ENCODE results near the gene NEUROG2. TPM values are rescaled to one million over a fixed set of nuclear protein-coding genes. Genes with fewer than 3 reads are reported as not detected.
A peak's percentile ranks its signal among the peaks of the same experiment; 100 is the strongest.
"Not testable (repeated sequence)": the region's sequence is repeated elsewhere in the genome, so short reads cannot be mapped to it uniquely, and the experiment has no call there.

The NEUROG2 gene
- total RNA-seq, 2 experiments from 2014 or later: not detected

DNA sequence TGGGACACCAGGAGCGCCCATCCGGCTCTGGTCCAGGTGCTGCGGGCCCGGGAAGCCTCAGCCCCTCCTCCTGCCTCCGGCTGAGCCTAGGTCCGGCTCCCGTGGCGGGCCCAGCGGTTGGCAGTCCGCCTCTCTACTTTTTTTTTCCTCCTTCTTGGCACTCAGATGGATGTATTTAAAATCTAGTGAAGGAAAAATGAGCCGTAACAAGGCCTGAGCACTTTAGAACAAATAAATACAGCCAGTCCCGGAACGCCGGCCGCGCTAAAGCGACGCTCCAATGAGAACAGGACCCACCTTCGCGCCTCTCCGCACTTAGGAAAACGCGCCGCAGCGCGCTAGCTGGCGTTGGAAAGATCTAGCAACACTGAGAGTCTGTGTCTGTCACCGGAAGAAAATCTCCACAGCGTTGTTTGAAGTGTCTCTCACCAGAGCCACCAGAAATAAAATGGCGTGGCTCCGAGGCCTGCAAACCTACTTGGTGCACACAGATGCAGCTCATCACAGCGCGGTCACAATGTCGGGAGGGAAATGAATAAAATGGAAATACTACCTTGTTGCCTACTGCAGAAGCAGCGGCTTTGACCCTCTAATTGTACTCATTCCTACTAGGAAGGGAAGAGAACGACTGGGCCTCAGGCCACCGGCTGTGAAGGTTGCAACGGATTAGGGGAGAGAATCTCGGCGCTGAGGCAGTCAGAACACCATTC lies 4.7 kb downstream of the NEUROG2 start:
- Mint-ChIP-seq H3K27ac (no peak overlapping the region), H3K4me3 (peak overlapping the region; percentile 25), H3K9me3 (ENCODE audit: insufficient read depth) (no peaks in the 10 kb centered on the region), H3K4me1 (ENCODE audit: low read depth) (peaks cover 51% of the 10 kb centered on the region), H3K27me3 (ENCODE audit: low read depth) (peaks cover 81% of the 10 kb centered on the region), H3K36me3 (ENCODE audit: low read depth) (peaks cover 5% of the 10 kb centered on the region)
- DNase-seq (no peak), ATAC-seq (no peak)
- ChIA-PET CTCF (interaction anchor here (1.1 to 2.4 kb wide), 6 partner anchors 10 to 190 kb away, joined by 3 to 9 read pairs (median 6); no protein-coding TSS in a partner anchor), POLR2A (interaction anchor here (1.3 kb wide), 1 partner anchor 225 kb away, joined by 3 read pairs; the partner anchor contains the start of gene TIFA)

DNA sequence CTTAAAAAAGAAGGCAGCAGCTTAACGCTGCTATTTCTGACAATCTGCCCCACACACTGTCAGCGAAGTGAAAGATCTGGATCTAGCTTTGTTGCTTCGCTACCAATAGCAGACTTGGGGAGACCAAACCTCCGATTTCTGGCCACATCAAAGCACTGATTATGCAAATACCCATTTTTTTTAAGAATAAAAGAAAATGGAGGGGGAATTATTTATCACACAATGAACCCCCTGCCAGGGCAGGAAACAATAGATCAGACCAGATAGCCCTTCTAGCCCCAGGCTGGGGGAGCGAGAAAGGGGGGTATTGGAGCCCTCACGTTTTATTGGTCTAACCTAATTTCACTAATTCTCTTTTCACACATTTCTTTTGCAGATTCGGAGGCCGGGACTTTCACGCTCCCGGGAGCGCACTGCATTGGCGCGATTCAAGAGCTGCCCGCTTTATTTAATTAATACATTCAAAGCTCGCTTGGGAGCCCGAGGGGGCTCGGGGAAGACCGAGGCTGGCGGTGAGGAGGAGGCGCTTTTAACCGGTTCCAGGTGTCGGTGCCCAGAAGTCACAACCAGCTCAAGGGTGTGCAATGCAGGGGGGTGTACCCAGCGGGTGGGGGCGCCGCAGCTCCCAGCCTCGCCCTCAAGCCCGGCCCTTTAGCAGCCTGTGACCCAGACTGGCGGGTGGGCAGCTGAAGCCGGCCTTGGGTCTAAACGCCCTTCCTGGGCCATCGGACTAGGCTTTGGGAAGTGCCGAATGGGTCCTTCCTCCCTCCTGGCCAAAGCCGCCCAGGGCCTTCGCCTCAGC lies 5.5 kb downstream of the NEUROG2 start:
- ATAC-seq (no peak), DNase-seq (no peak)
- Mint-ChIP-seq H3K9me3 (ENCODE audit: insufficient read depth) (no peaks in the 10 kb centered on the region), H3K36me3 (ENCODE audit: low read depth) (peaks cover 5% of the 10 kb centered on the region), H3K4me3 (peak overlapping the region; percentile 43), H3K27ac (no peak overlapping the region), H3K27me3 (ENCODE audit: low read depth) (peaks cover 80% of the 10 kb centered on the region), H3K4me1 (ENCODE audit: low read depth) (peaks cover 47% of the 10 kb centered on the region)
- POLR2A ChIA-PET: no interaction called here
- CTCF ChIA-PET: interaction anchor here (1.1 to 1.6 kb wide), 4 partner anchors 11 to 255 kb away, joined by 3 to 7 read pairs (median 6); no protein-coding TSS in a partner anchor

DNA sequence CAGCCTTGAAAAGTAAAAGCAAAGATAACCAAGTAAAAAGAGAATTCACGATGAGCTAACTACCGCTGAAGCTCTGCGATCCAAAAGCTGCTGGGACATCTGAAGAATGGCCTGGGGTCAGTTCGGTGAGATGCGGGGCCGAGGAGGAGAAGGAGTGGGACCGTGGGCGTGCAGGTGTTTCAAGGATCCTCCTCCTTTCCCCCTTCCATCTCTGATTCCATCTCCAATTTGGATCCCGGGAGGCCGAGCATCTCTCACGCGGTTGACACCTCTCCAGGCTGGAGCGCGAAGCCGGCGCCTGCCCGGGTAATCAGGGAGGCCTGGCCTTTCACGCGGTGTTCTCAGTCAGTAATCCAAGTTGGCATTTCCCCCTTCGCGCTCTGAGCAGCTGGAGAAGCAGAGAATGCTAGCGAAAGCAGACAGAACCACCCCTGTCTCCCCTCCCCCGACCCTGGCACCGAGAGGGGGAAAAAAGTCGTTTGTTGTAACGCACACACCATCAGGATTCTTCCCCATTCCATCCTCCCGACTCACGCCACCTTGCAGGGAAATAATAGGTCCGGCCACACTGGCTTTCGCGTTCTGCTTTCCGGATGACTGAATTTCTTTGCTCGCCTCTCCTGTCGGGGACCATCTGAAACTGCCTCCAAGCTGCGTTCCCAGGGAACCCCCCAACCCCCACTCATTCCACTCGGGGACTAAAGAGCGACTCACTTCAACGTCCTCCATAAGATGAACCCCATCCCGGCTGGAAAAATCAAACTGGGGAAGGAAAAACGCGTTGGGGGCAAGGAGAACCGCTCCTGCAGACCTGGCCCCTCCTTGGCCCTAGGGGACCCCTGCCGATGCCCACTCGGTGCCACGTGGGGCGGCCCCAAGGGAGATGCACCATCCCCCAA lies 6.5 kb downstream of the NEUROG2 start:
- CTCF ChIA-PET: interaction anchor here (0.9 to 1.6 kb wide), 7 partner anchors 10 to 256 kb away, joined by 3 to 7 read pairs (median 5); no protein-coding TSS in a partner anchor

DNA sequence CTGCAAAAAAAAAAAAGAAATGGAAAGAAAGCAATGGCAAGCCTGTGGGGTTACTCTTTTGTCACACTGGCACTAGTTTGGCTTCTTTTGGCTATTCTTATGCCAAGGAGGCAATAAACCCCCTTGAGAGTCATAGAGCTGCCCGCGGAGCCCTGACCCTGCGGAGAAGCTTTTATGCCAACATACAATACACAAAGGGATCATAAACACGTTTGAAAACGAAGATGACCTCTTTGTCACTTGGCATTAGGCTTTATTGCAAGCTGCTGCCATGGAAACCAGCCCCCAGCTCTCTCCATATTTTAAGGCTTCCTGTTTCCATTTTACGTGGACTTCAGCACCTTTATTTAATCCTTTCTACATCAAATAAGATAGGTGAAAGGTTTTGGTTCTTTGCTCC lies 7.6 kb downstream of the NEUROG2 start:
- peaks cover 34% of the 10 kb centered on the region for H3K4me1 Mint-ChIP-seq (ENCODE audit: low read depth)
- H3K36me3 Mint-ChIP-seq (ENCODE audit: low read depth): peaks cover 5% of the 10 kb centered on the region
- H3K27me3 Mint-ChIP-seq (ENCODE audit: low read depth): peaks cover 74% of the 10 kb centered on the region
- ATAC-seq: no peak
- ChIA-PET CTCF (interaction anchor here (1.2 to 1.6 kb wide), 3 partner anchors 13 to 16 kb away, joined by 3 to 5 read pairs (median 5); no protein-coding TSS in a partner anchor), POLR2A (no interaction called here)
- no peaks in the 10 kb centered on the region for H3K9me3 Mint-ChIP-seq (ENCODE audit: insufficient read depth)
- H3K4me3 Mint-ChIP-seq: no peak overlapping the region
- no peak for DNase-seq
- no peak overlapping the region for H3K27ac Mint-ChIP-seq

More for the DNA sequence above, 6.5 kb downstream of the NEUROG2 start:
- Mint-ChIP-seq H3K9me3 (ENCODE audit: insufficient read depth) (no peaks in the 10 kb centered on the region), H3K27me3 (ENCODE audit: low read depth) (peaks cover 77% of the 10 kb centered on the region), H3K4me1 (ENCODE audit: low read depth) (peaks cover 42% of the 10 kb centered on the region), H3K4me3 (peak overlapping the region; percentile 41), H3K36me3 (ENCODE audit: low read depth) (peaks cover 5% of the 10 kb centered on the region), H3K27ac (no peak overlapping the region)
- DNase-seq (no peak), ATAC-seq (no peak)
- POLR2A ChIA-PET: no interaction called here

DNA sequence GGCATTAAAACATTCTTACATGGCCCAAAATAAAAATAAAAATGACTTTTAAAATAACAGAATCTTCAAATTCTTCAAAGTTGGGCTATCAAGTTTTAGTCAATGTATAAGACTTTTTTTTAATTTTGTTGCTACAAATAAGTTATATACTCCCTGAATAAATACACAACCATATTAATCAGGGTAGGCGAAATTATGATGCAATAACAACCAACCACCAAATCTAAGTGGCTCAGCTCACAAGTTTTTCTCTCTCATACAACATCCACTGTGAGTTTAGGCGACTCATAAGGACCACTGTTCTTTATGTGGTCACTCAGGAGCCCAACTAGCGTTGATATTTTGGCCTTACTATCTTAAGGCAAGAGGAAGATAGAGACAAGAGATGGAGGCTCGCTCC lies 11.2 kb downstream of the NEUROG2 start:
- DNase-seq (no peak), ATAC-seq (no peak)
- H3K27me3 Mint-ChIP-seq (ENCODE audit: low read depth): peaks cover 64% of the 10 kb centered on the region
- H3K9me3 Mint-ChIP-seq (ENCODE audit: insufficient read depth): no peaks in the 10 kb centered on the region
- H3K27ac Mint-ChIP-seq: no peak overlapping the region
- no peak overlapping the region for H3K4me3 Mint-ChIP-seq
- no peaks in the 10 kb centered on the region for H3K36me3 Mint-ChIP-seq (ENCODE audit: low read depth)
- H3K4me1 Mint-ChIP-seq (ENCODE audit: low read depth): peaks cover 12% of the 10 kb centered on the region
- CTCF ChIA-PET: interaction anchor here (0.9 to 2.9 kb wide), 4 partner anchors 13 to 184 kb away, joined by 3 to 10 read pairs (median 3); no protein-coding TSS in a partner anchor
- POLR2A ChIA-PET: no interaction called here

DNA sequence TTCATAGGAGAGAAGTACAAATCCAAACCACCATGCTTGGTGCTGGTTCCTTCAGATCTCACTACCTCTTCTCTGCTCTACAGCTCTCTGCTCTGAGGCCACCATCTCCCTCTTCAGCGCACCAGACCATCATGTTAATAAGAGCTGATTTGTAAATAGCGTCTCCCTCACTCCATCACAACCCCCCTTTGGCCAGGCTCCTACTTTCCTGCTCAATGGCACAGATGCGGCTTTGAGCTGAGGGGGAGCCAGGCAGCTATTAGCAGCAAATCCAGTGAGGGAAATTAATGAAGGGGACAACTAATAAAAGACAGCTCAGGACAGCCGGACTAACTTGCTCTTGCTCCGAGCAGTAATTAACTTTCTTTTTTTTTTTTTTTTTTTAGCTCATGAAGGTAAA lies 13.1 kb downstream of the NEUROG2 start:
- H3K27me3 Mint-ChIP-seq (ENCODE audit: low read depth): peaks cover 54% of the 10 kb centered on the region
- no peak overlapping the region for H3K27ac Mint-ChIP-seq
- ChIA-PET POLR2A (no interaction called here), CTCF (interaction anchor here (0.7 to 2.9 kb wide), 3 partner anchors 15 to 21 kb away, joined by 3 to 10 read pairs (median 4); no protein-coding TSS in a partner anchor)
- no peak overlapping the region for H3K4me3 Mint-ChIP-seq
- H3K4me1 Mint-ChIP-seq (ENCODE audit: low read depth): no peaks in the 10 kb centered on the region
- no peaks in the 10 kb centered on the region for H3K9me3 Mint-ChIP-seq (ENCODE audit: insufficient read depth)
- DNase-seq (no peak), ATAC-seq (no peak)
- no peaks in the 10 kb centered on the region for H3K36me3 Mint-ChIP-seq (ENCODE audit: low read depth)

DNA sequence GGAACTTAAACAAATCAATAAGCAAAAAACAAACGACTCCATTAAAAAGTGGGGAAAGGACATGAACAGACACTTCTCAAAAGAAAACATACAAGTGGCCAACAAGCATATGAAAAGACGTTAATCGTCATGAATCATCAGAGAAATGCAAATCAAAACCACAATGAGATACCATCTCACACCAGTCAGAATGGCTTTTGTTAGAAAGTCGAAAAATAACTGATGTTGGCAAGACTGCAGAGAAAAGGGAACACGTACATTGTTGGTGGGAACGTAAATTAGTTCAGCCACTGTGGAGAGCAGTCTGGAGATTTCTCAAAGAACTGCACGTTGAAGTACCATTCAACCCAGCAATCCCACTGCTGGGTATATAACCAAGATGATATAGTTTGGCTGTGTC lies 23.7 kb downstream of the NEUROG2 start:
- CTCF ChIA-PET: interaction anchor here (1.6 kb wide), 1 partner anchor 32 kb away, joined by 3 read pairs; no protein-coding TSS in a partner anchor
- H3K27me3 Mint-ChIP-seq (ENCODE audit: low read depth): peaks cover 4% of the 10 kb centered on the region
- H3K9me3 Mint-ChIP-seq (ENCODE audit: insufficient read depth): peaks cover 6% of the 10 kb centered on the region
- no peak overlapping the region for H3K4me3 Mint-ChIP-seq
- H3K27ac Mint-ChIP-seq: no peak overlapping the region
- H3K36me3 Mint-ChIP-seq (ENCODE audit: low read depth): no peaks in the 10 kb centered on the region
- DNase-seq: no peak
- no peaks in the 10 kb centered on the region for H3K4me1 Mint-ChIP-seq (ENCODE audit: low read depth)
- POLR2A ChIA-PET: no interaction called here
- ATAC-seq: no peak

DNA sequence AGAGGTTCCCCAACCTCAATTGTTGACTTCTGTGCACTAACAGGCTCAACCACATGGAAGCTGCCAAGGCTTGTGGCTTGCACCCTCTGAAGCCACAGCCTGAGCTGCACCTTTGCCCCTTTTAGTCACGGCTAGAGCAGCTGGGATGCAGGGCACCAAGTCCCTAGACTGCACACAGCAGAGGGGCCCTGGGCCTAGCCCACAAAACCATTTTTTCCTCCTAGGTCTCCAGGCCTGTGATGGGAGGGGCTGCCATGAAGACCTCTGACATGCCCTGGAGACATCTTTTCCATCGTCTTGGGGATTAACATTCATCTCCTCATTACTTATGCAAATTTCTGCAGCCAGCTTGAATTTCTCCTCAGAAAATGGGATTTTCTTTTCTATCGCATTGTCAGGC lies 25.2 kb downstream of the NEUROG2 start:
- H3K27ac Mint-ChIP-seq; DNase-seq; ATAC-seq; H3K27me3 Mint-ChIP-seq (ENCODE audit: low read depth); POLR2A ChIA-PET; CTCF ChIA-PET; H3K9me3 Mint-ChIP-seq (ENCODE audit: insufficient read depth); H3K4me3 Mint-ChIP-seq; H3K4me1 Mint-ChIP-seq (ENCODE audit: low read depth); H3K36me3 Mint-ChIP-seq (ENCODE audit: low read depth): not testable (repeated sequence)

DNA sequence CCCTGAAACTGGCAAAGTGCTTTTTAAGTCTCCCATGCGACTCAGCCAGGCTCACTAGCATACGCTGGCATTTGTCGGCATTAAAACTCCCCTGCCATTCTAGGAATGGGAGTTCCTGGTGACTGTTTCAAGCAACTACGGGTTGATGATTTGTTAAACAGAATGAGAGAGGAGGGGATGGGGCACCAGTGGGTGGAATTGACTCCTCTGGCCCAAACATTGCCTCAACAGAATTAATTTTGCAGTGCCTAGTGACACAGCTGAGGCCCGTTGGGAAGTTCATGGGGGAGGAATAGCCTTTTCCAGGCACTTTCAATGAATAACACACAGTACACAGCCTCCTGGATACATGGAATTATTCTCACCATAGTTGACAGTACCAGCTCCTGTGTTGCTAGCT lies 30.1 kb downstream of the NEUROG2 start:
- POLR2A ChIA-PET: no interaction called here
- DNase-seq (no peak), ATAC-seq (no peak)
- Mint-ChIP-seq H3K36me3 (ENCODE audit: low read depth) (no peaks in the 10 kb centered on the region), H3K9me3 (ENCODE audit: insufficient read depth) (peaks cover 1% of the 10 kb centered on the region), H3K4me3 (no peak overlapping the region), H3K27ac (no peak overlapping the region), H3K4me1 (ENCODE audit: low read depth) (no peaks in the 10 kb centered on the region), H3K27me3 (ENCODE audit: low read depth) (no peaks in the 10 kb centered on the region)
- CTCF ChIA-PET: no interaction called here

DNA sequence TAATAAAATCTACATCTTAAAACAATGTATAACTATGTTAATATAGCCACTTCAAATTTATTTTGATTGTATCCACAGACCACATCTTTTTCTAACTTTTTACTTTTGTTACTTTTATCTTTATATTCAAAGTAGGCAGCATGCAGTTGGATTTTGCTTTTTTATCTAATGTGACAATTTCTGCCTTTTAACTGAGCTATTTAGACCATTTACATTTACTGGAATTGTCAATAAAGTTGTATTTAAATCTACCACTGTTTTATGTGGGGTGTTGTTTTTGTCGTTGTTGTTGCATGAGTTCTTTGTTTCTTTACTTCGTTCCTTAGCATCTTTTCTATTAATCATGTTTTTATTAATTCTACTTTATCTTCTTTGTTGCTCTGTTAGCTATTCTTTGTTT lies 42.0 kb downstream of the NEUROG2 start:
- no peak for ATAC-seq
- no peak overlapping the region for H3K27ac Mint-ChIP-seq
- ChIA-PET POLR2A (no interaction called here), CTCF (no interaction called here)
- H3K27me3 Mint-ChIP-seq (ENCODE audit: low read depth): peaks cover 7% of the 10 kb centered on the region
- no peaks in the 10 kb centered on the region for H3K36me3 Mint-ChIP-seq (ENCODE audit: low read depth)
- no peak overlapping the region for H3K4me3 Mint-ChIP-seq
- H3K9me3 Mint-ChIP-seq (ENCODE audit: insufficient read depth): no peaks in the 10 kb centered on the region
- H3K4me1 Mint-ChIP-seq (ENCODE audit: low read depth): no peaks in the 10 kb centered on the region
- DNase-seq: no peak

DNA sequence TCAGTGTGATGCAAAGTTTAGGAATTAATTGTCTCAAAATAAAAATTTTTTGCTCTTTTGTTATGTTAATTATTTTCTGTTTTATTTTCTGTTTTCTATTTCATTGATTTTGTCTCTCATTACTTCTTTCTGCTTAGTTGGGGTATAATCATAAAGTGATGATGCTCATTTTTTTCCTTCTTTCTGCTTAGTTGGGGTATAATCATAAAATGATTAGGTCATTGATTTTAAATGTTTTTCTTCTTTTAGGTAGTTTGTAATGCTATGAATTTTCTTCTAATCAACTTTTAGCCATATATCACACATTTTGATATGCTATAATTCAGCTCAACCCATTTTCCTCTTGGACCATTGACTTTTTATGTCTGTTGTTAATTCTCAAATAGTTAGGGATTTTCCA lies 43.7 kb downstream of the NEUROG2 start:
- DNase-seq (no peak), ATAC-seq (no peak)
- ChIA-PET POLR2A (no interaction called here), CTCF (no interaction called here)
- Mint-ChIP-seq H3K4me1 (ENCODE audit: low read depth) (no peaks in the 10 kb centered on the region), H3K4me3 (no peak overlapping the region), H3K9me3 (ENCODE audit: insufficient read depth) (no peaks in the 10 kb centered on the region), H3K27me3 (ENCODE audit: low read depth) (peaks cover 7% of the 10 kb centered on the region), H3K36me3 (ENCODE audit: low read depth) (no peaks in the 10 kb centered on the region), H3K27ac (no peak overlapping the region)

Measured in activated CD8-positive, alpha-beta T cell treated with anti-CD3 and anti-CD28 coated beads, Interleukin-2, amount 10 ng/mL, durations not matched to agents 7 days and 5 days (primary cell).